ENCODE results near the gene CHDH.

DNA sequence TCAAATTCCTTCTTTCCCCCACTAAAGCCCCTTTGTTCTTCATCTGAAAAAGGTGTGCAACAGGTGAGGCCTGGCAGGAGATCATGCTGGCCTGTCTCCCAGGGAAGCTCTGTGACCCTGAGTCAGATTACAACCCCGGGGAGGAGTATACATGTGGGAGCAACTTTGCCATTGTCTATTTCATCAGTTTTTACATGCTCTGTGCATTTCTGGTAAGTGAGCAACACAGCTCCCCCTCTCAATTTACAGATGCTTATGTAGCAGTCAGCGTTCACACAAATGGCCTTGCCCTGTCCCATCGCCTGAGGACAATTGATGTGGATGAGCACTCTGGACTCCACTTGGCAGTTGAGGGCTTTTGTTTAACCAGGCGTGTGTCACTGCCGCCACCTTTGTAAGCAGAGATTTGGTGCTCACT, 70.4 kb downstream of the CHDH start:
- TF ChIP-seq ZNF121 (tag by site-specific recombination; IDR thresholded peaks at IDR 0.05) (no peak), YY1 (tag by site-specific recombination; IDR thresholded peaks at IDR 0.05) (no peak), ZNF791 (tag by site-specific recombination; IDR thresholded peaks at IDR 0.05) (no peak), ZSCAN23 (tag by site-specific recombination; IDR thresholded peaks at IDR 0.05) (no peak), BCL11B (tag by site-specific recombination; IDR thresholded peaks at IDR 0.05; ENCODE audit: low read depth) (no peak)
- TF ChIP-seq, protein P1, sequence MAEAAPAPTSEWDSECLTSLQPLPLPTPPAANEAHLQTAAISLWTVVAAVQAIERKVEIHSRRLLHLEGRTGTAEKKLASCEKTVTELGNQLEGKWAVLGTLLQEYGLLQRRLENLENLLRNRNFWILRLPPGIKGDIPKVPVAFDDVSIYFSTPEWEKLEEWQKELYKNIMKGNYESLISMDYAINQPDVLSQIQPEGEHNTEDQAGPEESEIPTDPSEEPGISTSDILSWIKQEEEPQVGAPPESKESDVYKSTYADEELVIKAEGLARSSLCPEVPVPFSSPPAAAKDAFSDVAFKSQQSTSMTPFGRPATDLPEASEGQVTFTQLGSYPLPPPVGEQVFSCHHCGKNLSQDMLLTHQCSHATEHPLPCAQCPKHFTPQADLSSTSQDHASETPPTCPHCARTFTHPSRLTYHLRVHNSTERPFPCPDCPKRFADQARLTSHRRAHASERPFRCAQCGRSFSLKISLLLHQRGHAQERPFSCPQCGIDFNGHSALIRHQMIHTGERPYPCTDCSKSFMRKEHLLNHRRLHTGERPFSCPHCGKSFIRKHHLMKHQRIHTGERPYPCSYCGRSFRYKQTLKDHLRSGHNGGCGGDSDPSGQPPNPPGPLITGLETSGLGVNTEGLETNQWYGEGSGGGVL (tag by site-specific recombination; IDR thresholded peaks at IDR 0.05), result no peak
- TF ChIP-seq, protein P2, sequence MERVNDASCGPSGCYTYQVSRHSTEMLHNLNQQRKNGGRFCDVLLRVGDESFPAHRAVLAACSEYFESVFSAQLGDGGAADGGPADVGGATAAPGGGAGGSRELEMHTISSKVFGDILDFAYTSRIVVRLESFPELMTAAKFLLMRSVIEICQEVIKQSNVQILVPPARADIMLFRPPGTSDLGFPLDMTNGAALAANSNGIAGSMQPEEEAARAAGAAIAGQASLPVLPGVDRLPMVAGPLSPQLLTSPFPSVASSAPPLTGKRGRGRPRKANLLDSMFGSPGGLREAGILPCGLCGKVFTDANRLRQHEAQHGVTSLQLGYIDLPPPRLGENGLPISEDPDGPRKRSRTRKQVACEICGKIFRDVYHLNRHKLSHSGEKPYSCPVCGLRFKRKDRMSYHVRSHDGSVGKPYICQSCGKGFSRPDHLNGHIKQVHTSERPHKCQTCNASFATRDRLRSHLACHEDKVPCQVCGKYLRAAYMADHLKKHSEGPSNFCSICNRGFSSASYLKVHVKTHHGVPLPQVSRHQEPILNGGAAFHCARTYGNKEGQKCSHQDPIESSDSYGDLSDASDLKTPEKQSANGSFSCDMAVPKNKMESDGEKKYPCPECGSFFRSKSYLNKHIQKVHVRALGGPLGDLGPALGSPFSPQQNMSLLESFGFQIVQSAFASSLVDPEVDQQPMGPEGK (tag by site-specific recombination; IDR thresholded peaks at IDR 0.05), result no peak
- TF ChIP-seq, protein P3, sequence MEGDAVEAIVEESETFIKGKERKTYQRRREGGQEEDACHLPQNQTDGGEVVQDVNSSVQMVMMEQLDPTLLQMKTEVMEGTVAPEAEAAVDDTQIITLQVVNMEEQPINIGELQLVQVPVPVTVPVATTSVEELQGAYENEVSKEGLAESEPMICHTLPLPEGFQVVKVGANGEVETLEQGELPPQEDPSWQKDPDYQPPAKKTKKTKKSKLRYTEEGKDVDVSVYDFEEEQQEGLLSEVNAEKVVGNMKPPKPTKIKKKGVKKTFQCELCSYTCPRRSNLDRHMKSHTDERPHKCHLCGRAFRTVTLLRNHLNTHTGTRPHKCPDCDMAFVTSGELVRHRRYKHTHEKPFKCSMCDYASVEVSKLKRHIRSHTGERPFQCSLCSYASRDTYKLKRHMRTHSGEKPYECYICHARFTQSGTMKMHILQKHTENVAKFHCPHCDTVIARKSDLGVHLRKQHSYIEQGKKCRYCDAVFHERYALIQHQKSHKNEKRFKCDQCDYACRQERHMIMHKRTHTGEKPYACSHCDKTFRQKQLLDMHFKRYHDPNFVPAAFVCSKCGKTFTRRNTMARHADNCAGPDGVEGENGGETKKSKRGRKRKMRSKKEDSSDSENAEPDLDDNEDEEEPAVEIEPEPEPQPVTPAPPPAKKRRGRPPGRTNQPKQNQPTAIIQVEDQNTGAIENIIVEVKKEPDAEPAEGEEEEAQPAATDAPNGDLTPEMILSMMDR (tag by site-specific recombination; IDR thresholded peaks at IDR 0.05), result no peak

Measured in HEK293 (cell line).